ENCODE measurements around the gene CTBS. TPM values are rescaled to one million over a fixed set of nuclear protein-coding genes. Genes with fewer than 3 reads are reported as not detected.

Gene CTBS
- total RNA-seq, 1 donor from 2014 or later: 3.6 TPM

GRCh38 chr1:84505493-84506001 lies 68.7 kb downstream of the CTBS start:
- Mint-ChIP-seq H3K4me1 (peaks cover 31% of the 10 kb centered on the region), H3K4me3 (peak overlapping the region; percentile 95), H3K9me3 (peaks cover 8% of the 10 kb centered on the region), H3K27me3 (ENCODE audit: low read depth) (no peaks in the 10 kb centered on the region), H3K27ac (ENCODE audit: unreplicated experiment) (peak overlapping the region; percentile 98), H3K36me3 (ENCODE audit: low read depth) (peaks cover 21% of the 10 kb centered on the region)
- no peak for TF ChIP-seq CTCF (conservative IDR thresholded peaks at IDR 0.05)
- no peak for DNase-seq (ENCODE audit: low read depth, low spot score)

GRCh38 chr1:84504580-84505492 lies 69.4 kb downstream of the CTBS start:
- Mint-ChIP-seq H3K27ac (ENCODE audit: unreplicated experiment) (peak overlapping the region; percentile 97), H3K27me3 (ENCODE audit: low read depth) (no peaks in the 10 kb centered on the region), H3K9me3 (peaks cover 6% of the 10 kb centered on the region), H3K4me3 (peak overlapping the region; percentile 95), H3K4me1 (peaks cover 31% of the 10 kb centered on the region), H3K36me3 (ENCODE audit: low read depth) (peaks cover 18% of the 10 kb centered on the region)
- no peak for TF ChIP-seq CTCF (conservative IDR thresholded peaks at IDR 0.05)
- no peak for DNase-seq (ENCODE audit: low read depth, low spot score)

GRCh38 chr1:84502927-84503326 lies 71.3 kb downstream of the CTBS start:
- TF ChIP-seq CTCF (conservative IDR thresholded peaks at IDR 0.05): no peak
- Mint-ChIP-seq H3K4me3 (peak overlapping the region; percentile 95), H3K27me3 (ENCODE audit: low read depth) (no peaks in the 10 kb centered on the region), H3K36me3 (ENCODE audit: low read depth) (peaks cover 9% of the 10 kb centered on the region), H3K27ac (ENCODE audit: unreplicated experiment) (no peak overlapping the region), H3K4me1 (peaks cover 31% of the 10 kb centered on the region), H3K9me3 (no peaks in the 10 kb centered on the region)
- DNase-seq (ENCODE audit: low read depth, low spot score): no peak

Other genes starting within 250 kb of the CTBS start
- not detected in 2 replicates for gene DNASE2B, start 176.0 kb downstream of the CTBS start, total RNA-seq
- 35.4 and 36.5 TPM in 2 replicates for gene RPF1, start 95.2 kb downstream of the CTBS start, total RNA-seq
- gene SPATA1, start 68.1 kb downstream of the CTBS start, total RNA-seq: 1.5 and 2.3 TPM in 2 replicates
- 123 and 126 TPM in 2 replicates for gene GNG5, start 67.9 kb downstream of the CTBS start, total RNA-seq
- gene SSX2IP, start 116.0 kb upstream of the CTBS start, total RNA-seq: 23.3 and 24.4 TPM in 2 replicates

Data from neural crest cell (in vitro differentiated cells).